HepG2 (cell line): ENCODE measurements around the gene PGS1. TPM values are rescaled to one million over a fixed set of nuclear protein-coding genes. Genes with fewer than 3 reads are reported as not detected.

Experiments
- CENPBD1 ChIP-seq: sonication (generic); formaldehyde crosslinking; IDR thresholded peaks from 2 replicates; pipeline ENCODE4 v1.8.0; 2022; ENCODE audit warnings: missing genetic modification reagents, low read depth, mild to moderate bottlenecking, borderline replicate concordance
- polyA plus RNA-seq, 8 experiments: library from polyadenylated mRNA; depleted of rRNA in 3 of 8; stranded (reverse) in 7 of 8; unstranded in 1 of 8; fragments of >200 nt; fragmentation: Illumina TruSeq in 4 of 8; extraction: Trizol in 4 of 8; gene quantifications; 2 replicates each; pipeline versions ENCODE4 v1.2.1 to v1.2.3, GENCODE V29; 2011 to 2016; ENCODE audit warnings: low read depth in 4 of 8, missing spikeins in 1 of 8, mixed read lengths in 1 of 8; ENCODE audit not compliant: insufficient read depth in 1 of 8
- total RNA-seq, 5 experiments: library from RNA; depleted of rRNA; stranded (reverse); fragments of >200 nt; fragmentation: Illumina TruSeq; extraction: Trizol; gene quantifications; 2 replicates each; pipeline ENCODE4 v1.2.3, GENCODE V29; 2016; ENCODE audit warnings: low read depth in 1 of 5
- TF ChIP-seq, protein P1 (sequence below): sonication (generic); formaldehyde crosslinking; IDR thresholded peaks from 2 replicates; pipeline ENCODE4 v1.5.0; 2020; ENCODE audit warnings: mild to moderate bottlenecking, missing genetic modification reagents, borderline replicate concordance

The PGS1 gene
- total and polyA plus RNA-seq, 2 of the 13 experiments (the other 11 are each of a cell fraction or from before 2014, with no cell fraction given): 25.9 to 31.5 TPM

- TF ChIP-seq, protein P1, sequence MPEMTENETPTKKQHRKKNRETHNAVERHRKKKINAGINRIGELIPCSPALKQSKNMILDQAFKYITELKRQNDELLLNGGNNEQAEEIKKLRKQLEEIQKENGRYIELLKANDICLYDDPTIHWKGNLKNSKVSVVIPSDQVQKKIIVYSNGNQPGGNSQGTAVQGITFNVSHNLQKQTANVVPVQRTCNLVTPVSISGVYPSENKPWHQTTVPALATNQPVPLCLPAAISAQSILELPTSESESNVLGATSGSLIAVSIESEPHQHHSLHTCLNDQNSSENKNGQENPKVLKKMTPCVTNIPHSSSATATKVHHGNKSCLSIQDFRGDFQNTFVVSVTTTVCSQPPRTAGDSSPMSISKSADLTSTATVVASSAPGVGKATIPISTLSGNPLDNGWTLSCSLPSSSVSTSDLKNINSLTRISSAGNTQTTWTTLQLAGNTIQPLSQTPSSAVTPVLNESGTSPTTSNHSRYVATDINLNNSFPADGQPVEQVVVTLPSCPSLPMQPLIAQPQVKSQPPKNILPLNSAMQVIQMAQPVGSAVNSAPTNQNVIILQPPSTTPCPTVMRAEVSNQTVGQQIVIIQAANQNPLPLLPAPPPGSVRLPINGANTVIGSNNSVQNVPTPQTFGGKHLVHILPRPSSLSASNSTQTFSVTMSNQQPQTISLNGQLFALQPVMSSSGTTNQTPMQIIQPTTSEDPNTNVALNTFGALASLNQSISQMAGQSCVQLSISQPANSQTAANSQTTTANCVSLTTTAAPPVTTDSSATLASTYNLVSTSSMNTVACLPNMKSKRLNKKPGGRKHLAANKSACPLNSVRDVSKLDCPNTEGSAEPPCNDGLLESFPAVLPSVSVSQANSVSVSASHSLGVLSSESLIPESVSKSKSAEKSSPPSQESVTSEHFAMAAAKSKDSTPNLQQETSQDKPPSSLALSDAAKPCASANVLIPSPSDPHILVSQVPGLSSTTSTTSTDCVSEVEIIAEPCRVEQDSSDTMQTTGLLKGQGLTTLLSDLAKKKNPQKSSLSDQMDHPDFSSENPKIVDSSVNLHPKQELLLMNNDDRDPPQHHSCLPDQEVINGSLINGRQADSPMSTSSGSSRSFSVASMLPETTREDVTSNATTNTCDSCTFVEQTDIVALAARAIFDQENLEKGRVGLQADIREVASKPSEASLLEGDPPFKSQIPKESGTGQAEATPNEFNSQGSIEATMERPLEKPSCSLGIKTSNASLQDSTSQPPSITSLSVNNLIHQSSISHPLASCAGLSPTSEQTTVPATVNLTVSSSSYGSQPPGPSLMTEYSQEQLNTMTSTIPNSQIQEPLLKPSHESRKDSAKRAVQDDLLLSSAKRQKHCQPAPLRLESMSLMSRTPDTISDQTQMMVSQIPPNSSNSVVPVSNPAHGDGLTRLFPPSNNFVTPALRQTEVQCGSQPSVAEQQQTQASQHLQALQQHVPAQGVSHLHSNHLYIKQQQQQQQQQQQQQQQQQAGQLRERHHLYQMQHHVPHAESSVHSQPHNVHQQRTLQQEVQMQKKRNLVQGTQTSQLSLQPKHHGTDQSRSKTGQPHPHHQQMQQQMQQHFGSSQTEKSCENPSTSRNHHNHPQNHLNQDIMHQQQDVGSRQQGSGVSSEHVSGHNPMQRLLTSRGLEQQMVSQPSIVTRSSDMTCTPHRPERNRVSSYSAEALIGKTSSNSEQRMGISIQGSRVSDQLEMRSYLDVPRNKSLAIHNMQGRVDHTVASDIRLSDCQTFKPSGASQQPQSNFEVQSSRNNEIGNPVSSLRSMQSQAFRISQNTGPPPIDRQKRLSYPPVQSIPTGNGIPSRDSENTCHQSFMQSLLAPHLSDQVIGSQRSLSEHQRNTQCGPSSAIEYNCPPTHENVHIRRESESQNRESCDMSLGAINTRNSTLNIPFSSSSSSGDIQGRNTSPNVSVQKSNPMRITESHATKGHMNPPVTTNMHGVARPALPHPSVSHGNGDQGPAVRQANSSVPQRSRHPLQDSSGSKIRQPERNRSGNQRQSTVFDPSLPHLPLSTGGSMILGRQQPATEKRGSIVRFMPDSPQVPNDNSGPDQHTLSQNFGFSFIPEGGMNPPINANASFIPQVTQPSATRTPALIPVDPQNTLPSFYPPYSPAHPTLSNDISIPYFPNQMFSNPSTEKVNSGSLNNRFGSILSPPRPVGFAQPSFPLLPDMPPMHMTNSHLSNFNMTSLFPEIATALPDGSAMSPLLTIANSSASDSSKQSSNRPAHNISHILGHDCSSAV (CRISPR knock-in tag): peak; percentile 81; the same call in 1 of the 2 replicates
- no peak for TF ChIP-seq CENPBD1
Observed at GRCh38 chr17:78421534-78422266, 43.3 kb downstream of the PGS1 start (continued).
